SK-N-SH (cell line): Measurements from ENCODE around the gene CLEC7A. TPM values are rescaled to one million over a fixed set of nuclear protein-coding genes. Genes with fewer than 3 reads are reported as not detected.

ENCODE experiments used
- CTCF ChIA-PET: fragments of 300-600, 350-600 bp; formaldehyde crosslinking; extraction: SDS; loops from one replicate; lab custom pipeline; 2021; lab: Yijun Ruan, JAX
- POLR2A ChIA-PET: fragments of 350-600 bp; sonication (Branson Sonifier 250); formaldehyde crosslinking; extraction: SDS; loops from one replicate; lab custom pipeline; 2020; ENCODE audit warnings: antibody characterized with exemption, inconsistent platforms; lab: Yijun Ruan, JAX
- DNase-seq: peaks from one replicate; pipeline ENCODE4 v3.0.0; 2012
- H2AFZ ChIP-seq: fragments of 200-600 bp; sonication (generic); 2 replicates; pipeline ENCODE4 v1.8.1; 2016; ENCODE audit warnings: antibody characterized with exemption, mild to moderate bottlenecking, low read depth
- H3F3A ChIP-seq: fragments of 200-600 bp; sonication (generic); replicated peaks from 2 replicates; pipeline ENCODE3; 2016; ENCODE audit warnings: antibody characterized with exemption, mild to moderate bottlenecking; ENCODE audit not compliant: insufficient read depth
- H3K27ac ChIP-seq, 2 experiments: fragments of 200-500 bp in 1 of 2; fragments of 200-600 bp in 1 of 2; sonication (Bioruptor generic) in 1 of 2; sonication (generic), shearing (Covaris generic) in 1 of 2; 2 replicates each; pipeline versions ENCODE4 v1.5.1 to v1.6.1; 2014 to 2016; ENCODE audit warnings: low read depth in 2 of 2, inconsistent platforms in 1 of 2, low read length in 1 of 2, mild to moderate bottlenecking in 1 of 2, mixed read lengths in 1 of 2
- H3K27me3 ChIP-seq: fragments of 200-600 bp; sonication (generic), shearing (Covaris generic); 2 replicates; pipeline ENCODE4 v1.6.1; 2016; ENCODE audit warnings: mixed run types; ENCODE audit not compliant: insufficient read depth
- H3K36me3 ChIP-seq, 2 experiments: fragments of 200-500 bp in 1 of 2; fragments of 200-600 bp in 1 of 2; sonication (Bioruptor generic) in 1 of 2; sonication (generic) in 1 of 2; replicated peaks in 1 of 2; 2 replicates each; pipeline versions ENCODE3 to v1.5.1; 2014 to 2016; ENCODE audit warnings: low read length in 1 of 2, mild to moderate bottlenecking in 1 of 2; ENCODE audit not compliant: insufficient read depth in 2 of 2, control insufficient read depth in 1 of 2
- H3K4me1 ChIP-seq, 2 experiments: fragments of 200-500 bp in 1 of 2; fragments of 200-600 bp in 1 of 2; sonication (Bioruptor generic) in 1 of 2; sonication (generic), shearing (Covaris generic) in 1 of 2; 2 replicates each; pipeline versions ENCODE4 v1.5.1 to v1.6.1; 2014 to 2016; ENCODE audit warnings: low read depth in 1 of 2, low read length in 1 of 2, mixed run types in 1 of 2; ENCODE audit not compliant: insufficient read depth in 2 of 2, control insufficient read depth in 1 of 2
- H3K4me2 ChIP-seq: fragments of 200-600 bp; sonication (generic), shearing (Covaris generic); 2 replicates; pipeline ENCODE4 v1.6.1; 2017; ENCODE audit warnings: mixed run types
- H3K4me3 ChIP-seq, 2 experiments: fragments of 200-500 bp in 1 of 2; fragments of 200-600 bp in 1 of 2; sonication (Bioruptor generic) in 1 of 2; sonication (generic), shearing (Covaris generic) in 1 of 2; 2 replicates each; pipeline versions ENCODE4 v1.5.1 to v1.8.1; 2014 to 2016; ENCODE audit warnings: low read depth in 2 of 2, inconsistent platforms in 1 of 2, low read length in 1 of 2, mild to moderate bottlenecking in 1 of 2, mixed read lengths in 1 of 2, moderate library complexity in 1 of 2
- H3K79me2 ChIP-seq: fragments of 200-600 bp; sonication (generic); 2 replicates; pipeline ENCODE4 v1.8.1; 2017; ENCODE audit warnings: mild to moderate bottlenecking; ENCODE audit not compliant: insufficient read depth
- H3K9ac ChIP-seq: fragments of 200-600 bp; sonication (generic); 2 replicates; pipeline ENCODE4 v1.6.1; 2017; ENCODE audit warnings: mixed run types
- H3K9me2 ChIP-seq: fragments of 200-600 bp; sonication (generic); 2 replicates; pipeline ENCODE4 v1.6.1; 2017; ENCODE audit warnings: mixed run types
- H3K9me3 ChIP-seq: fragments of 200-600 bp; sonication (generic); 2 replicates; pipeline ENCODE4 v1.6.1; 2017; ENCODE audit warnings: mixed run types, mild to moderate bottlenecking, moderate library complexity
- H4K20me1 ChIP-seq: fragments of 200-600 bp; sonication (generic); 2 replicates; pipeline ENCODE4 v1.6.1; 2017; ENCODE audit warnings: mild to moderate bottlenecking, mixed run types; ENCODE audit not compliant: insufficient read depth
- CHD2 ChIP-seq: fragments of 150-350 bp; IDR thresholded peaks from 2 replicates; pipeline ENCODE4 v1.6.1; 2018; ENCODE audit warnings: low read length; ENCODE audit not compliant: partially characterized antibody
- EP300 ChIP-seq, 2 experiments: IDR thresholded peaks; 2 replicates each; pipeline versions ENCODE4 v1.4.0 to v1.6.1; 2012; ENCODE audit warnings: borderline replicate concordance in 1 of 2, low read depth in 1 of 2, low read length in 1 of 2
- FOSL2 ChIP-seq: IDR thresholded peaks from 2 replicates; pipeline ENCODE4 v1.4.0; 2012; ENCODE audit warnings: low read depth, mild to moderate bottlenecking, moderate library complexity, borderline replicate concordance
- JUND ChIP-seq: IDR thresholded peaks from 2 replicates; pipeline ENCODE4 v1.4.0; 2012
- MEF2A ChIP-seq: IDR thresholded peaks from 2 replicates; pipeline ENCODE4 v1.4.0; 2012; ENCODE audit warnings: low read depth, borderline replicate concordance
- MXI1 ChIP-seq: IDR thresholded peaks from 2 replicates; pipeline ENCODE4 v1.6.1; 2012; ENCODE audit warnings: mild to moderate bottlenecking, low read depth, low read length, improper control_type of control experiment
- NRF1 ChIP-seq: IDR thresholded peaks from 2 replicates; pipeline ENCODE4 v1.6.1; 2012; ENCODE audit warnings: low read depth, mild to moderate bottlenecking, low read length
- POLR2AphosphoS5 ChIP-seq: IDR thresholded peaks from 2 replicates; pipeline ENCODE4 v1.6.1; 2012; ENCODE audit warnings: low read depth, low read length
- RCOR1 ChIP-seq: fragments of 150-350 bp; IDR thresholded peaks from 2 replicates; pipeline ENCODE4 v1.6.1; 2017; ENCODE audit warnings: antibody characterized with exemption, low read length
- RFX5 ChIP-seq: IDR thresholded peaks from 2 replicates; pipeline ENCODE4 v1.6.1; 2012; ENCODE audit warnings: mild to moderate bottlenecking, improper control_type of control experiment, low read length
- RXRA ChIP-seq: IDR thresholded peaks from 2 replicates; pipeline ENCODE4 v1.4.0; 2012; ENCODE audit warnings: low read depth, mild to moderate bottlenecking, borderline replicate concordance
- SIN3A ChIP-seq: IDR thresholded peaks from 2 replicates; pipeline ENCODE4 v1.6.1; 2012; ENCODE audit warnings: low read depth, mild to moderate bottlenecking, low read length, moderate library complexity, borderline replicate concordance
- TCF12 ChIP-seq: IDR thresholded peaks from 2 replicates; pipeline ENCODE4 v1.4.0; 2012
- TEAD4 ChIP-seq: IDR thresholded peaks from 2 replicates; pipeline ENCODE4 v1.4.0; 2012; ENCODE audit warnings: mild to moderate bottlenecking, borderline replicate concordance; ENCODE audit not compliant: insufficient read depth
- WGBS: methylation state at CpG from one replicate; pipeline ENCODE4 v1.1.6; 2017; ENCODE audit warnings: low lambda C conversion rate; 5-methylcytosine and 5-hydroxymethylcytosine counted together
- polyA plus RNA-seq, 3 experiments: library from polyadenylated mRNA; depleted of rRNA; stranded (reverse); fragments of >200 nt; gene quantifications; 2 replicates each; pipeline ENCODE4 v1.2.3, GENCODE V29; 2012
- TF ChIP-seq, protein P1 (sequence below): IDR thresholded peaks from 2 replicates; pipeline ENCODE4 v1.4.0; 2012; ENCODE audit warnings: low read depth, borderline replicate concordance
- TF ChIP-seq, protein P2 (sequence below): IDR thresholded peaks from 2 replicates; pipeline ENCODE4 v1.6.1; 2012; ENCODE audit warnings: mild to moderate bottlenecking, low read depth, low read length, moderate library complexity
- TF ChIP-seq, protein P3 (sequence below): fragments of 200-600 bp; sonication (generic); IDR thresholded peaks from 2 replicates; pipeline ENCODE4 v1.6.1; 2017; ENCODE audit warnings: antibody characterized with exemption, mild to moderate bottlenecking, moderate library complexity
- TF ChIP-seq, protein P4 (sequence below): fragments of 150-350 bp; IDR thresholded peaks from 2 replicates; pipeline ENCODE4 v1.6.1; 2017; ENCODE audit warnings: antibody characterized with exemption, low read length, low read depth, borderline replicate concordance
- TF ChIP-seq, protein P5 (sequence below): IDR thresholded peaks from 2 replicates; pipeline ENCODE4 v1.4.0; 2012; ENCODE audit warnings: low read depth

Gene CLEC7A
- polyA plus RNA-seq, 1 of the 3 experiments (the other 2 are of a cell fraction), result not detected

DNA sequence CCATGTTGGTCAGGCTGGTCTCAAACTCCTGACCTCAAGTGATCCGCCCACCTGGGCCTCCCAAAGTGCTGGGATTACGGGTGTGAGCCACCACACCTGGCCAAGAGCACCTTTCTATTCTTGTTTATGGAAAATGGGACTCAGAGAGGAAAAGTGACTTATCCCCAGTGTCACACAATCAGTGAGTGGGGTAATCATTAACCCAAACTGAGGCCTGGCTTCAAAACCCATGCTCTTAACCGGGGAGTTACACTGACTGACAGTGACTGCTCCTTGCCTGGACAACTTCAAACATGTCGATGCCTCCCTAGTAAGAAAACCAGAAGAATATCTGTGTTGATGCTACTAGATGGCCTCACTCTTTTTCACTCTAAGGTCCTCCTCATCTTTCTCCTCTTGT, 7.3 kb downstream of the CLEC7A start:
- CTCF ChIA-PET, result no interaction called here
- Histone ChIP-seq H3K4me3 (no peak overlapping the region), H3F3A (no peaks in the 10 kb centered on the region), H3K79me2 (no peaks in the 10 kb centered on the region), H3K27ac (no peak overlapping the region), H3K27me3 (no peaks in the 10 kb centered on the region; the same call in 1 of the 2 replicates), H3K9me3 (no peaks in the 10 kb centered on the region), H3K4me1 (no peaks in the 10 kb centered on the region), H2AFZ (no peak overlapping the region), H3K4me2 (no peak overlapping the region), H3K9ac (no peak overlapping the region), H3K36me3 (no peaks in the 10 kb centered on the region), H3K9me2 (no peaks in the 10 kb centered on the region), H4K20me1 (no peaks in the 10 kb centered on the region)
- 5% methylated on average over 4 of the region's 4 CpGs for WGBS
- POLR2A ChIA-PET, result no interaction called here
- DNase-seq, result no peak
- TF ChIP-seq RXRA, result no peak
- TF ChIP-seq POLR2AphosphoS5, result no peak

DNA sequence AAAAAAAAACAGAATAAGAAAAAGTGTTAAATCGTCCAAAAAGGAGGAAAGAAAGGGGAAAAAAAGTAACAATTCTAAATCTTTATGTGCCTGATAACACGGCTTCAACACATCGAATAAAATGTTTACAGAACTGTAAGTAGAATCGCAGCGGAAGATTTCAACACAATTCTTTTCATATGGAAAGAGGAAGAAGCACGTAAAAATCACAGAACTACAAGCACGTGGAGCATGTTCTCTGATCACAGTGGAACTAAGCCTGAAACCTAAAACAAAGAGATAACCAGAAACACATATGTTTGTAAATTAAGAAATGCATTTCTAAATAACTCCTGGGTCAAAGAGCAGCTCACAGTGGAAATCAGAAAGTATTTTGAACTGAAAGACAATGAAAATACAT, 8.7 kb downstream of the CLEC7A start:
- TF ChIP-seq, protein P1, sequence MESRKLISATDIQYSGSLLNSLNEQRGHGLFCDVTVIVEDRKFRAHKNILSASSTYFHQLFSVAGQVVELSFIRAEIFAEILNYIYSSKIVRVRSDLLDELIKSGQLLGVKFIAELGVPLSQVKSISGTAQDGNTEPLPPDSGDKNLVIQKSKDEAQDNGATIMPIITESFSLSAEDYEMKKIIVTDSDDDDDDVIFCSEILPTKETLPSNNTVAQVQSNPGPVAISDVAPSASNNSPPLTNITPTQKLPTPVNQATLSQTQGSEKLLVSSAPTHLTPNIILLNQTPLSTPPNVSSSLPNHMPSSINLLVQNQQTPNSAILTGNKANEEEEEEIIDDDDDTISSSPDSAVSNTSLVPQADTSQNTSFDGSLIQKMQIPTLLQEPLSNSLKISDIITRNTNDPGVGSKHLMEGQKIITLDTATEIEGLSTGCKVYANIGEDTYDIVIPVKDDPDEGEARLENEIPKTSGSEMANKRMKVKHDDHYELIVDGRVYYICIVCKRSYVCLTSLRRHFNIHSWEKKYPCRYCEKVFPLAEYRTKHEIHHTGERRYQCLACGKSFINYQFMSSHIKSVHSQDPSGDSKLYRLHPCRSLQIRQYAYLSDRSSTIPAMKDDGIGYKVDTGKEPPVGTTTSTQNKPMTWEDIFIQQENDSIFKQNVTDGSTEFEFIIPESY, result no peak
- TF ChIP-seq, protein P2, sequence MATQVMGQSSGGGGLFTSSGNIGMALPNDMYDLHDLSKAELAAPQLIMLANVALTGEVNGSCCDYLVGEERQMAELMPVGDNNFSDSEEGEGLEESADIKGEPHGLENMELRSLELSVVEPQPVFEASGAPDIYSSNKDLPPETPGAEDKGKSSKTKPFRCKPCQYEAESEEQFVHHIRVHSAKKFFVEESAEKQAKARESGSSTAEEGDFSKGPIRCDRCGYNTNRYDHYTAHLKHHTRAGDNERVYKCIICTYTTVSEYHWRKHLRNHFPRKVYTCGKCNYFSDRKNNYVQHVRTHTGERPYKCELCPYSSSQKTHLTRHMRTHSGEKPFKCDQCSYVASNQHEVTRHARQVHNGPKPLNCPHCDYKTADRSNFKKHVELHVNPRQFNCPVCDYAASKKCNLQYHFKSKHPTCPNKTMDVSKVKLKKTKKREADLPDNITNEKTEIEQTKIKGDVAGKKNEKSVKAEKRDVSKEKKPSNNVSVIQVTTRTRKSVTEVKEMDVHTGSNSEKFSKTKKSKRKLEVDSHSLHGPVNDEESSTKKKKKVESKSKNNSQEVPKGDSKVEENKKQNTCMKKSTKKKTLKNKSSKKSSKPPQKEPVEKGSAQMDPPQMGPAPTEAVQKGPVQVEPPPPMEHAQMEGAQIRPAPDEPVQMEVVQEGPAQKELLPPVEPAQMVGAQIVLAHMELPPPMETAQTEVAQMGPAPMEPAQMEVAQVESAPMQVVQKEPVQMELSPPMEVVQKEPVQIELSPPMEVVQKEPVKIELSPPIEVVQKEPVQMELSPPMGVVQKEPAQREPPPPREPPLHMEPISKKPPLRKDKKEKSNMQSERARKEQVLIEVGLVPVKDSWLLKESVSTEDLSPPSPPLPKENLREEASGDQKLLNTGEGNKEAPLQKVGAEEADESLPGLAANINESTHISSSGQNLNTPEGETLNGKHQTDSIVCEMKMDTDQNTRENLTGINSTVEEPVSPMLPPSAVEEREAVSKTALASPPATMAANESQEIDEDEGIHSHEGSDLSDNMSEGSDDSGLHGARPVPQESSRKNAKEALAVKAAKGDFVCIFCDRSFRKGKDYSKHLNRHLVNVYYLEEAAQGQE, result no peak
- TF ChIP-seq CHD2, result no peak
- no peak for TF ChIP-seq TCF12
- TF ChIP-seq FOSL2, result no peak
- TF ChIP-seq, protein P3, sequence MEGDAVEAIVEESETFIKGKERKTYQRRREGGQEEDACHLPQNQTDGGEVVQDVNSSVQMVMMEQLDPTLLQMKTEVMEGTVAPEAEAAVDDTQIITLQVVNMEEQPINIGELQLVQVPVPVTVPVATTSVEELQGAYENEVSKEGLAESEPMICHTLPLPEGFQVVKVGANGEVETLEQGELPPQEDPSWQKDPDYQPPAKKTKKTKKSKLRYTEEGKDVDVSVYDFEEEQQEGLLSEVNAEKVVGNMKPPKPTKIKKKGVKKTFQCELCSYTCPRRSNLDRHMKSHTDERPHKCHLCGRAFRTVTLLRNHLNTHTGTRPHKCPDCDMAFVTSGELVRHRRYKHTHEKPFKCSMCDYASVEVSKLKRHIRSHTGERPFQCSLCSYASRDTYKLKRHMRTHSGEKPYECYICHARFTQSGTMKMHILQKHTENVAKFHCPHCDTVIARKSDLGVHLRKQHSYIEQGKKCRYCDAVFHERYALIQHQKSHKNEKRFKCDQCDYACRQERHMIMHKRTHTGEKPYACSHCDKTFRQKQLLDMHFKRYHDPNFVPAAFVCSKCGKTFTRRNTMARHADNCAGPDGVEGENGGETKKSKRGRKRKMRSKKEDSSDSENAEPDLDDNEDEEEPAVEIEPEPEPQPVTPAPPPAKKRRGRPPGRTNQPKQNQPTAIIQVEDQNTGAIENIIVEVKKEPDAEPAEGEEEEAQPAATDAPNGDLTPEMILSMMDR, result no peak
- no peak for TF ChIP-seq JUND
- TF ChIP-seq, protein P4, sequence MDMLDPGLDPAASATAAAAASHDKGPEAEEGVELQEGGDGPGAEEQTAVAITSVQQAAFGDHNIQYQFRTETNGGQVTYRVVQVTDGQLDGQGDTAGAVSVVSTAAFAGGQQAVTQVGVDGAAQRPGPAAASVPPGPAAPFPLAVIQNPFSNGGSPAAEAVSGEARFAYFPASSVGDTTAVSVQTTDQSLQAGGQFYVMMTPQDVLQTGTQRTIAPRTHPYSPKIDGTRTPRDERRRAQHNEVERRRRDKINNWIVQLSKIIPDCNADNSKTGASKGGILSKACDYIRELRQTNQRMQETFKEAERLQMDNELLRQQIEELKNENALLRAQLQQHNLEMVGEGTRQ, result no peak
- no peak for TF ChIP-seq SIN3A
- TF ChIP-seq, protein P5, sequence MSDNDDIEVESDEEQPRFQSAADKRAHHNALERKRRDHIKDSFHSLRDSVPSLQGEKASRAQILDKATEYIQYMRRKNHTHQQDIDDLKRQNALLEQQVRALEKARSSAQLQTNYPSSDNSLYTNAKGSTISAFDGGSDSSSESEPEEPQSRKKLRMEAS, result no peak
- TF ChIP-seq MXI1, result no peak
- TF ChIP-seq NRF1, result no peak
- no peak for TF ChIP-seq MEF2A
- no peak for TF ChIP-seq TEAD4
- TF ChIP-seq RCOR1, result no peak
- TF ChIP-seq RFX5, result no peak
- TF ChIP-seq EP300 (IDR thresholded peaks at IDR 0.05; ENCODE audit: borderline replicate concordance in 1 of 2, low read depth in 1 of 2, low read length in 1 of 2), result no peak
- CTCF ChIA-PET, result no interaction called here

More for the DNA sequence above, 8.7 kb downstream of the CLEC7A start:
- POLR2A ChIA-PET, result no interaction called here
- no peaks in the 10 kb centered on the region for H4K20me1 ChIP-seq
- H3K27ac ChIP-seq, result no peak overlapping the region
- no peaks in the 10 kb centered on the region for H3K9me2 ChIP-seq
- no peaks in the 10 kb centered on the region for H3K79me2 ChIP-seq
- H2AFZ ChIP-seq, result no peak overlapping the region; the same call in 1 of the 2 replicates
- no peaks in the 10 kb centered on the region for H3K36me3 ChIP-seq
- H3K4me1 ChIP-seq, result no peaks in the 10 kb centered on the region
- DNase-seq, result no peak
- H3K9ac ChIP-seq, result no peak overlapping the region
- no peaks in the 10 kb centered on the region for H3F3A ChIP-seq
- WGBS, result 12% methylated on average over 7 of the region's 7 CpGs
- no peaks in the 10 kb centered on the region; the same call in 1 of the 2 replicates for H3K27me3 ChIP-seq
- no peak overlapping the region for H3K4me3 ChIP-seq
- H3K9me3 ChIP-seq, result no peaks in the 10 kb centered on the region
- no peak overlapping the region for H3K4me2 ChIP-seq
